Measurements from ENCODE around the gene OR2H2.

Gene OR2H2

DNA sequence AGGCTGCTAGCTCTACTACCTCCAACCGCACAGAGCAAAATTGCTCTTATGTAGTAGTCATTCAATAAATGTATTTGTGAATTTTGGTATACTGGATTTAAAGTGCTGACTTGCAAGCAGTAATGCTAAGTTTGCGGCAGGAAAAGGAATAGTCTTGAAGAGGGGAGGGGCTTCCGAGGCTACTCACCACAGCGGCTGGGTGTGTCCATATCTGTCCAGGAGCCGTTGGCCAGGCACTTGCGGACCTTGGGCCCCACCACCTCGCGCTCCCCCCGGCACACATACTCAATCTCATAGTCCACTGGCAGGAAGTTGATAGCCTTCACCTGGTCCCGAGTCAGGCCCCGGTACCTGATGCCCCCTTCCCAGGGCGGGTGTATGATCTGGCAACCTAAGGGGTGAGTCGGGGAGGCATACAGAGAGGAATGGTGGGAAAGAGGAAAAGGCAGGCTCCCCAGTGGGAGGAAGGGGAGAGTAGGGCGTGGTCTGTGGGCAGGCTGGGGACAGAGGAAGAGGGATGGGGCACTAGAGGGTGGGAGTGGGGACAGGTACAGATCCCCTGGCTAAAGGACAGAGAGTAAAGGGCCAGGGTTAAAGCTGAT is 46.4 kb downstream of the OR2H2 start:
- no peak for DNase-seq

- DNase-seq = peak; percentile 34
These were observed 47.2 kb downstream of the OR2H2 start for GRCh38 chr6:29631860-29632731.

GRCh38 chr6:29632789-29633533 is 48.0 kb downstream of the OR2H2 start, which contains the start of gene GABBR1:
GABBR1 (minus strand) TSS chr6:29633183; CDS start chr6:29632385, 798 bp downstream.
- peak; percentile 70 for DNase-seq

GRCh38 chr6:29633534-29633905 is 48.6 kb downstream of the OR2H2 start:
- no peak for DNase-seq

- DNase-seq = no peak
These were observed 52.3 kb downstream of the OR2H2 start for GRCh38 chr6:29637247-29637646.

Data from T1000 (cell line).